ENCODE results near the gene MPP3. TPM values are rescaled to one million over a fixed set of nuclear protein-coding genes. Genes with fewer than 3 reads are reported as not detected.

The MPP3 gene
- polyA plus RNA-seq, 4 donors, result 6.2 to 15.9 (median 11.8) TPM

DNA sequence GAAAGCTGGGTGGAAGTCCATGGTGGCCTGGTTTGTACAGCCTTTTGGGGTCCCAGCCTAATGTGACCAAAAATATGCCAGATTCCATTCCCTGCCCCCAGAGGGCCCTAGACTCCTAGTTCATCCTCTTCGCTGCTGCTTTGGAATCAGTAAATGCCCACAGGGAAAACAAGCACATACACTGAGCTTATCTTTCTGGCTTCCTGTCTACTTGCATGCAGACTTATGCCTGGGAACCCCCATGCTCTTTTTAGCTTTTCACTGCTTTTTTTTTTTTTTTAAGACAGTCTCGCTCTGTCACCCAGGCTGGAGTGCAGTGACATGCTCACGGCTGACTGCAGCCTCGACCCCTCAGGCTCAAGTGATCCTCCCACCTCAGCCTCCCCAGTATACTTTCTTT lies 7.9 kb upstream of the MPP3 start:
- DNase-seq (ENCODE audit: low read depth in 4 of 4, low spot score in 2 of 4), result no peak

GRCh38 chr17:43839670-43840108 lies 6.7 kb upstream of the MPP3 start:
- DNase-seq (ENCODE audit: low read depth in 4 of 4, low spot score in 2 of 4), result no peak

- no peak for DNase-seq (ENCODE audit: low read depth in 4 of 4, low spot score in 2 of 4)
These were observed 1.2 kb upstream of the MPP3 start for GRCh38 chr17:43834106-43834505.

DNA sequence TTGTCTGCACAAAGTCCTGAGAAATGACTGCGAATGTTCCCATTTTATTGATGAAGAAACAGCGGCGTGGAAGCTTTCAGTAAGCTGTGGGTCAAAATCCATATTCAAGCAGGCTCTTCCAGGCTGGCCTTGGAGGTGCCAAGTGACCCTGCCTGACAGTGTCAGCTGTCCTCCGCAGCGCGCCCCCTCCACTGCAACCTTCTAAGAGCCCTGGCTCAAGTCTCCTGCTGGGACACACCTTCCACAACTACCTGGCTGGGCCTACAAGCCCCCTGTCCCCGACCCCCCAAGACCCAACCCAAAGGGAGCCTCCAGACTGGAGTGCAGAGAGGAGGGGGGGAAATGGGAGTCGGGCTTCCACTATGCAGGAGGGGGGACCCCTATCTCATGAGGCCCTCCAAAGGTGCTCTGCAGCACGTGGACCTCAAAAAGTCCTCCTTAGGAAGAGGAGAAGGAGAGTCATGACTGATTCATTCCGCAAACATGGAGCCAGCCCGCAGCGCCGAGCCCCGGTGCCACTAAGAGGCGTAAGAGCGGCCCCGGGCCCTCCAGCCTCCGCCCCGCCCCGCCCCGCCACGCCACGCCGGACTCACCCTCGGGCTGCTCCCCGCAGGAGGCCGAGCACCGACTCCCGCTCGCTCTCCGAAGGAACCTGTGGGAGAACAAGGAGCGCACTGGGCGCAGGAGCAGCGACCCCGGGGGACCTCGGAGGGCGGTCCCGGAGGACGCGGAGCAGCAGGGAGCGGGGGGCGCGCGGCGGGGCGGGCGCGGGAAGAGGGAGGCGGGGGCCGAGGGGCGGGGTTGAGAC lies 574 bp downstream of the MPP3 start:
- no peak for DNase-seq (ENCODE audit: low read depth in 4 of 4, low spot score in 2 of 4)

- no peak for DNase-seq (ENCODE audit: low read depth in 4 of 4, low spot score in 2 of 4)
These were observed 1.3 kb downstream of the MPP3 start for GRCh38 chr17:43831633-43832032.

DNA sequence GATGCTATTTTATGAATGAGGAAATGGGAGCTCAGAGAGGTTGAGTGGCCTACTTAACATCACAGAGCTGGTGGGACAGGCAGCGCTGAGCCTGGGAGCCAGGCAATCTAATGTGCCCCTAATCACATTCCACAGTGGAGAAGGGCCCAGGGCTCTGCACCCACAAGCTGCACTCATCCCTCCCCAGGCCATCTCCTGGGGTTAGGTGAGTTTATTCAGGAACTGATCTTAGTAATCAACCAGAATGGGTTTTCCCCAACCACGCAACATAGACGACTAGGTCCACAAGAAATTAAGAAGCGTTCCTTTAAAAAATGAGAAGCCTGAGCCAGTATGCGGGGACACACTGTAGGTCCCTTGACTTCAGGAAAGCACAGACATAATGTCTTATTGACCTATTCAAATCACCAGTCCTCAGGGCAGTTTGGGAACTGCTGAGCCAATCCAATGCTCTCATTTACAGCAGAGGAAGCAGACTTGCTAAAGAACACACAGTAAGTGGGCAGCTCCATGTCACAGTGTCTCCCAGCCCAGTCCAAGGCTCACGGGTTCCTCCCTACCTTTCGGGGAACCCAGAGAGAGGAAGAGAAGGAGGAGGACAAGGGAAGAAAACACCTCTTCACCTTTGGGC lies 2.3 kb downstream of the MPP3 start:
- DNase-seq (ENCODE audit: low read depth in 4 of 4, low spot score in 2 of 4), result no peak

DNA sequence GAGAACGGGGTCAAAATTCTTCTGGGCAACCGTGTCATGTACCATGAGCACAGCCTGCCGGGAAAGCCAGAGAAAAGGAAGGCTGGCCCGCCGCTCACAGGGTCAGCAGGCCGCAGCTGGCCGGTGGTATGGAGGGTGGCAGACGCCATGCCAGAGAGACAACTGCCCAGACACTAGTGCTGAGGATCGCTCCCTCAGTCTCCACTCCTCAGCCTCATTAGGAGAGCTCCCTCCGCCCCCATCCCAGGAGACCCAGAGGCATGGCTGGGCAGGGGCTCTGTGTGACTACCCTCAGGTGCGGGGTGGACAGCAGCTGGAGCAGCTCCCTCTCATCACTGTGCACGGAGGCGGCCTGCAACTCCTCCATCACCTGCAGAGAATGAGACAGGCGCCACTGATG lies 3.2 kb downstream of the MPP3 start:
- no peak for DNase-seq (ENCODE audit: low read depth in 4 of 4, low spot score in 2 of 4)

GRCh38 chr17:43827596-43827995 lies 5.3 kb downstream of the MPP3 start:
- DNase-seq (ENCODE audit: low read depth in 4 of 4, low spot score in 2 of 4), result no peak

- DNase-seq (ENCODE audit: low read depth in 4 of 4, low spot score in 2 of 4), result no peak
These were observed 6.7 kb downstream of the MPP3 start for GRCh38 chr17:43826206-43826605.

DNA sequence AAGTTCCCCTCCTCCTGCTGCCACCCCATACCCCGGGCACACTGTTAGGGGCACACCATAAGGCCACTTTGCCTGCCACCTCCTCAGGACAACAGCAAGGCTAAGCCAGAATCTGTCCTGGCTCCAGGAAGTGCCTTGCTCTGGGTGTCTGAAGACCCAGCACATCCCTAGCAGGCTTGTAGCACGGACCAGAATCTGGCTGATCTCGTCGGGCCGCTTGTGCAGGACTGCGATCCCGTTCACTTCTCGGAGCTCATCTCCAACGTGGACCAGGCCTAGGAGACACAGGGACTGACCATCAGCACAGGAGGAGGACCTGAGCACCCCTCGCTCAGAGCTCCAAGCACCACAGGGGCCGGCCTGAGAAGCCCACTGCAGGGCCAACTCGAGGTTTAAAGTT lies 7.4 kb downstream of the MPP3 start:
- DNase-seq (ENCODE audit: low read depth in 4 of 4, low spot score in 2 of 4), result no peak

DNA sequence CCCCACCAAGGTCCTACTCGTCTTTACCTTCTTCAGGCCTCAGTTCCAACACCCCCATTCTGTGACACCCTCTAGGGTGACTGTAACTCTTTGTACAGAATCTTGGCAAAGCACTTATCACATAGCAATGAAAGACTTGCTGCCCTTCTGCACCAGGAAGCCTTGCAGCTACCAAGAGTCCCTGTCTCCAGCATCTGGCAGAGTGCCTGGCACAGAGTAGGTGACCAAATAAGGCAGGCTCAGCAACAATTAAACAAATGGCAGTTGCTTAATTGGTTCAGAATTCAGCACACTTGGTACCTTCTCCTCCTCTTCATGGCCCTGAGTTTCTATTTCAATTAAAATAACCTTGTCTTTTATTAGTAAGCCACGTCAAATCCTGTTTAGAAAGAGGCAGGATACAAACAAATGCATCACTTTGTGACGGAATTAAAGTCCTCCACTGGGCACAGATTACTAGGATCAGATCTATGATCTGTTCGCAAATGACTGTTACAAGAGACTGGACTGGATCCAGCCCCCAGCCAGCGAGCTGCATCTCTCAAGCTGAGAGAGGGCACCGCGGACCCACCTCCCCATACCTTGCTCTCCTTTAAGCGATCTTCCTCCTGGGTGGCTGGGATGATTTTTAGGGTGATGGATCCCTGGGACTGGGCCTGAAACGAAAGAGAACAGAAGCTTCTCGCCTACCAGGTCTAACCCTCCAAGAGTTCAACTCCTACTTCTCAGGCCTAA lies 9.4 kb downstream of the MPP3 start:
- DNase-seq (ENCODE audit: low read depth in 4 of 4, low spot score in 2 of 4), result no peak

DNA sequence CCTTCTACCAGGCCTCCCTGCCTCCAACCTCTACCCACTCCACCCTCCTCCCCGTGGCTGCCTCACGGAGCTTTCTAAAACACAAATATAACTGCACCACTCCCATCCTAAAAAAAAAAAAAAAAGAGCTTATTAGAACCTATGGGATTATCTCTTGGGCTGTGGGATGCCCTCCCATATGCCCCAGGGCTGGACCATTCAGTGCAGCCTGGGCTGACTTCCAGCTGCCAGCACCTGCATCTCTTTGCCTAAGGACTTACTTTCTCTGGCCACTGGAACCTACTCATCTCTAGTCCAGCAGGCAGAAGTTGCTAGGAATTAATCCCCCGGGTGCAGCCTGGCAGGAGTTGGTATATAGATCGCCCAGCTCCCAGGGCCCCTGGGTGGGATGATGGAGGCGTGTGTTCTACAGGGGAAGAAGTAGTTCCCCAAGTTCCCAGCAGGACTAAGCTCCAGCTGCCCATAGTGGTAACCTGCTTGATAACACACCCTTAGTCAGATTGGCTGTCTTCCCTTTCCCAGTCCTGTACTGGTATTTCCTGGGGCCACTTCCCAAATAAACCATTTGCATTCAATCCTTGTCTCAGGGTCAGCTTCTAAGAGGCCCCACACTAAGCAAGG lies 10.3 kb downstream of the MPP3 start:
- no peak for DNase-seq (ENCODE audit: low read depth in 4 of 4, low spot score in 2 of 4)

DNA sequence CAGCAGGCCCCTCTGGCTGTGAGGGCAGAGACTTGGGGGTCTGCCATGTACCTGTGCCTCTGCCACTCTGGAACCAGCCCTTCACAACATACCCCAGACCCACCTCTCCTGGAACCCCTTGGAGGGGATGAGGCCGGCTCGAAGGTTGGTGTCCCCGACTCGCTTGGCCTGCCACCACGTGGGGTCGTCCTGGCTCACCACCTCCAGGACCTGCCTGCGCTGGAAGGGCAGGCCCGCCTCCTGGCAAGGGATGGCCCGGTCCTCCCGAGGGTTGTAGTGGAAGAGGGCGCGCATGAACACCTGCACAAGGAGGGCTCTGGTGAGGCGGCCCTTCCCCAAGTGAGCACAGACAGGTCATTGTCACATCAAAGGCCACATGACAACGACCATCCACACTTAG lies 12.2 kb downstream of the MPP3 start:
- DNase-seq (ENCODE audit: low read depth in 4 of 4, low spot score in 2 of 4), result no peak

DNA sequence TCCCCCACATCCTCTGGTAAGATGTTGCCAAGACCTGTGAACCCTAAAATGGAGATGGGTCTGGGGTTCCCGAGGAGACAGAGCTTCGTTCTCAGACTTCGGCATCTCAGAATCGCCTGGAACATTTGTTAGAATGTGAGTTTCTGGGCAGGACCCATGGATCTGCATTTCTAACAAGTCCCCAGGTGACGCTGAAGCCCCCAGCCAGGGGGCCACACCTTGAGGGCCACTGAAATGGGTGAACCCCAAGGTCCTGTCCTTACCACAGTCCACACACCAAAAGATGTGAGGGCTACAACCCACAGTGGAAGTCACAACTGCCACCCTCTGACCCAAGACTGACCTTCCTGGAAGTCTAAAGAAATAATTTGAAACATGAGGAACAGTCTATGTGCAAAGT lies 14.0 kb downstream of the MPP3 start:
- DNase-seq (ENCODE audit: low read depth in 4 of 4, low spot score in 2 of 4), result no peak

DNA sequence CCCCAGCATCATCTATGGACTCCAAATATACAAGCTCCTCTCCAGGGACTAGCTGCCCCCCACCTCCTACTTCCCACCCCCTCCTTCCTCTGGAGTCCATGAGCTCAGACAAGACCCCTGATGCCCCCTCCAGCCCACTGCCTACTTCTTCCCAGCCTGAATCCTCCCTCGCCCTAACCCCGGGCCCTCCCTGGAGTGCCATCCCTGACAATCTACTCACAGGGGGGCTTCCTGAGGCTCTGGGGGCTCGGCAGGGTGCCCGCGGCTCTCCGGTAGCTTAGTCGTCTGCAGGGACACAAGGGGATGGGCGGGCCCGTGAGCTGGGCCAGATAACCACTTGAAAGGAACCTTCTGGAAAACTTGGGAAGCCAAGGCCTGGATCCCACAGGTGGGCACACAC lies 15.1 kb downstream of the MPP3 start:
- no peak for DNase-seq (ENCODE audit: low read depth in 4 of 4, low spot score in 2 of 4)

DNA sequence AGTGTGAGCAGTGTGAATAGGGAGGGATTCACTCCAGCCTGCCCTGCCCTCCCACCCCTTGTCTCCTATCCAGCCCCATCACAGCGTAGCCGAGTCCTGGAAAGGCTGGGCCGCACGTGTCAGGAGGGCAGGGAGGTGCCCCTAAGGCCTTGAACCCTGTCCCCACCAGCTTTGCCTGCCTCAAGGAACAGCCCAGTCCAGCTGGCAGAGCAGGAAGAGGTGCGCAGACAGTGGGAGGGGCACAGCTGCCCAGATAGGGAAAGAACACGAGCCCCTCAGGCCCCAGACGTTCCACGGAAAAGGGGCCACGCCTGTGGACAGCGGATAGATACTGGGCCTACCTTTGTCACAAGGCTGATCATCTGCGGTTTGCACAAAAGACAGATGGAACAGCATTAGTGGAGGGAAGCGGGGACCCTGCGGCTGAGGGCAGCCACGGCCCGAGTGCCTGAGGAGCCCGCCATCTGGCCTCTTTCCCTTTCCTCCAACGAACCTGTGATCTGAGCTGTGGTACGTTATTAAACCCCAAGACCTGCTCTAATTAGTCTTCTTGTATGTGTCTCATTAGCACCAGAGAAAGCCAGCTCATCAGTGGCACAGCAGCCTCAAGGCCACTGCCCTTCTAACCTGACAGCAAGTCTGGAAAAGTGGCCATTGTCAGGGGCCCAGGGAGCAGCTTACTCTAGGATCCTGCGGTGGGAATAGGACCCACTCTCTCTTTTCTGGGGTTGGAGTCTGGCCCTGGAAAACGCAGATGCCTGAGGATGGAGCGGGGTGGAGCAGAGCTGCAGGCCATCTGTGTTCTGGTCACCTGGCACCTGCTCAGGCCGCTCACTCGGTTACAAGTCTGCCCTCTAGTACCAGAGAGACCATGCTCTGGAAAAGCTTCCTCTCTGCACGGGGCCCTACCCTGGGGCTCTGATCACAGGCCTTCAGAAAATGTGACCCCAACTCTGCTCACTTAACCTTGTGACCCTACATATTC lies 16.3 kb downstream of the MPP3 start:
- DNase-seq (ENCODE audit: low read depth in 4 of 4, low spot score in 2 of 4), result no peak

GRCh38 chr17:43814714-43815113 lies 18.2 kb downstream of the MPP3 start:
- DNase-seq (ENCODE audit: low read depth in 4 of 4, low spot score in 2 of 4), result no peak

GRCh38 chr17:43814026-43814425 lies 18.9 kb downstream of the MPP3 start:
- no peak for DNase-seq (ENCODE audit: low read depth in 4 of 4, low spot score in 2 of 4)

DNA sequence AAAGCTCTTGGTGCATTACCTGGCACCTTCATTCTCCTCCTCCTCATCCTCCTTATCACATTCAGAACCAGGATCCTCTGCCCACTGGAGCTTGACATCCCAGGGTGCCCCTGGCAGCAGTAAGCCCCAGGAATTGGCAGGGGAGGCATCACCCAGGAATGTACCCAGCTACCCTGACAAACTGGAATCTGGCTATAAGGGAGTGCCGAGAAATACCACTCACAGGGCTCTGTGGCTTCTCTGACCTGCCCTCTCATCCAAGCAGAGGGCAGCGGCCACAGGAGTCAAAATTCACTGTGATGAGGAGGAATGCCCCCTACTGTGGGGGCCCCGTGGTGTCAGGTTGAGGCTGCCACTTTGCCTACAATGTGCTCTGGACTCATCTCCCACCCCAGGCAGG lies 19.6 kb downstream of the MPP3 start:
- DNase-seq (ENCODE audit: low read depth in 4 of 4, low spot score in 2 of 4), result no peak
